H1 (cell line): Measurements from ENCODE around the gene NOL9. TPM values are rescaled to one million over a fixed set of nuclear protein-coding genes. Genes with fewer than 3 reads are reported as not detected.

Experiments
- CTBP2 ChIP-seq: IDR thresholded peaks from 2 replicates; pipeline ENCODE4 v1.7.0; 2011; ENCODE audit warnings: borderline replicate concordance, mild to moderate bottlenecking, moderate library complexity, mixed read lengths, low read length; ENCODE audit not compliant: insufficient read depth, insufficient read length
- NANOG ChIP-seq: IDR thresholded peaks from 2 replicates; pipeline ENCODE4 v1.6.1; 2011; ENCODE audit warnings: low read length, low read depth, mild to moderate bottlenecking, inconsistent platforms; ENCODE audit not compliant: insufficient read depth, poor library complexity, severe bottlenecking
- POLR2A ChIP-seq, 2 experiments: IDR thresholded peaks; 1 replicate in 1 of 2; 2 replicates in 1 of 2; pipeline ENCODE4 v1.6.1; 2011; ENCODE audit warnings: low read depth in 2 of 2, low read length in 2 of 2, mild to moderate bottlenecking in 2 of 2; ENCODE audit errors: control extremely low read depth in 1 of 2
- SAP30 ChIP-seq: fragments of 300-600 bp; sonication (generic); IDR thresholded peaks from 2 replicates; pipeline ENCODE4 v1.7.1; 2012; ENCODE audit warnings: low read length, moderate library complexity, mild to moderate bottlenecking, inconsistent platforms; ENCODE audit not compliant: insufficient read depth, insufficient replicate concordance
- TEAD4 ChIP-seq: IDR thresholded peaks from 2 replicates; pipeline ENCODE4 v1.6.1; 2012; ENCODE audit warnings: low read depth, low read length, inconsistent platforms, mixed read lengths
- polyA plus RNA-seq, 7 experiments: library from polyadenylated mRNA; depleted of rRNA in 3 of 7; stranded (reverse) in 5 of 7; unstranded in 2 of 7; fragments of >200 nt in 5 of 7; fragments of 200-250 nt in 2 of 7; gene quantifications; 1 replicate in 5 of 7; 2 replicates in 1 of 7; 4 replicates in 1 of 7; pipeline versions ENCODE4 v1.2.1 to v1.2.3, GENCODE V29; 2011 to 2013; ENCODE audit warnings: missing spikeins in 2 of 7, mixed read lengths in 2 of 7
- total RNA-seq: library from RNA; stranded (reverse); fragmentation: NEBNext Ultra II Directional; extraction: Animal tissue kit (Norgen Biotek cat#: 25700); gene quantifications from 2 replicates; pipeline ENCODE4 v1.2.1, GENCODE V29; 2021
- TF ChIP-seq, protein P1 (sequence below): IDR thresholded peaks from 2 replicates; pipeline ENCODE4 v1.6.1; 2012; ENCODE audit warnings: inconsistent platforms
- TF ChIP-seq, protein P2 (sequence below): IDR thresholded peaks from 2 replicates; pipeline ENCODE4 v1.6.1; 2012; ENCODE audit warnings: inconsistent platforms

Gene NOL9
- total and polyA plus RNA-seq, 2 of the 8 experiments (the other 6 are each of a cell fraction or from before 2014, with no cell fraction given) = 17.1 to 38.1 TPM

DNA sequence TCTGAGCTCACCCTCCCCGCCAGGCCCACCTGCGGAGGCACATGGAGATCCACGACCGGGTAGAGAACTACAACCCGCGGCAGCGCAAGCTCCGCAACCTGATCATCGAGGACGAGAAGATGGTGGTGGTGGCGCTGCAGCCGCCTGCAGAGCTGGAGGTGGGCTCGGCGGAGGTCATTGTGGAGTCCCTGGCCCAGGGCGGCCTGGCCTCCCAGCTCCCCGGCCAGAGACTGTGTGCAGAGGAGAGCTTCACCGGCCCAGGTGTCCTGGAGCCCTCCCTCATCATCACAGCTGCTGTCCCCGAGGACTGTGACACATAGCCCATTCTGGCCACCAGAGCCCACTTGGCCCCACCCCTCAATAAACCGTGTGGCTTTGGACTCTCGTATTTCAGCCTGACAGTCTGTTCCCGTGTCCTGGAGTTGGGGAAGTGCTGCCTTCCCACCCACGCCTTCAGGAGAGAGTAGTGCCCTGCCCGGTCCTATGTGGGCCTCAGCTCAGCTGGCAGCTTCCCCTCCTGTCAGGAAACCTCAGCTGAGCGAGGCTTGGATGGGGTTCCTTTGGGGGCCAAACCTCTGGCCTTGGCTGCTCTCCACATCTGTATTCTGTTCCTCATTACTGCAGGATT is 34.7 kb upstream of the NOL9 start (continued):
- TF ChIP-seq TEAD4 (no peak), CTBP2 (no peak), SAP30 (no peak), NANOG (no peak), POLR2A (IDR thresholded peaks at IDR 0.05; ENCODE audit: control extremely low read depth in 1 of 2, low read depth in 2 of 2, low read length in 2 of 2) (no peak)
- TF ChIP-seq, protein P1, sequence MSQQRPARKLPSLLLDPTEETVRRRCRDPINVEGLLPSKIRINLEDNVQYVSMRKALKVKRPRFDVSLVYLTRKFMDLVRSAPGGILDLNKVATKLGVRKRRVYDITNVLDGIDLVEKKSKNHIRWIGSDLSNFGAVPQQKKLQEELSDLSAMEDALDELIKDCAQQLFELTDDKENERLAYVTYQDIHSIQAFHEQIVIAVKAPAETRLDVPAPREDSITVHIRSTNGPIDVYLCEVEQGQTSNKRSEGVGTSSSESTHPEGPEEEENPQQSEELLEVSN = no peak
- TF ChIP-seq, protein P2, sequence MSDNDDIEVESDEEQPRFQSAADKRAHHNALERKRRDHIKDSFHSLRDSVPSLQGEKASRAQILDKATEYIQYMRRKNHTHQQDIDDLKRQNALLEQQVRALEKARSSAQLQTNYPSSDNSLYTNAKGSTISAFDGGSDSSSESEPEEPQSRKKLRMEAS = no peak
